ENCODE data around the gene UBL7. TPM values are rescaled to one million over a fixed set of nuclear protein-coding genes. Genes with fewer than 3 reads are reported as not detected.

Gene UBL7
- total and polyA plus RNA-seq, 2 of the 8 experiments (the other 6 are each of a cell fraction or from before 2014, with no cell fraction given): 71.5 to 183 TPM

GRCh38 chr15:74402337-74402841 lies 58.6 kb downstream of the UBL7 start (continued):
- TF ChIP-seq HDAC2 (IDR thresholded peaks at IDR 0.05; ENCODE audit: borderline replicate concordance in 1 of 2, low read depth in 2 of 2, low read length in 2 of 2) (no peak), GTF2F1 (IDR thresholded peaks at IDR 0.05; ENCODE audit: borderline replicate concordance, low read depth, low read length) (no peak), CBX8 (IDR thresholded peaks at IDR 0.05; ENCODE audit: borderline replicate concordance, low read depth, low read length) (no peak), HDAC6 (IDR thresholded peaks at IDR 0.05; ENCODE audit: low read depth, low read length) (no peak), BRCA1 (IDR thresholded peaks at IDR 0.05; ENCODE audit: low read depth, low read length) (no peak), POU5F1 (IDR thresholded peaks at IDR 0.05; ENCODE audit: low read depth, low read length) (no peak)

Data from H1 (cell line).